H1 (cell line): ENCODE measurements around the gene ADAM12. TPM values are rescaled to one million over a fixed set of nuclear protein-coding genes. Genes with fewer than 3 reads are reported as not detected.

ENCODE experiments used
- CTCF ChIA-PET: fragments of 300-600 bp; sonication (Branson Sonifier 250); formaldehyde crosslinking; loops from one replicate; lab custom pipeline; 2021; ENCODE audit not compliant: partially characterized antibody; lab: Charles Lee
- POLR2A ChIA-PET: fragments of 300-600 bp; sonication (Branson Sonifier 250); formaldehyde crosslinking; loops from one replicate; lab custom pipeline; 2021; ENCODE audit warnings: inconsistent platforms; ENCODE audit not compliant: partially characterized antibody; lab: Charles Lee
- DNase-seq, 2 experiments: peaks; one replicate each; pipeline versions ENCODE4 v3.0.0 to v3.0.0-alpha.2; 2010 to 2022; ENCODE audit warnings: low spot score in 2 of 2, low read depth in 1 of 2, mixed read lengths in 1 of 2
- FAIRE-seq: peaks from 2 replicates; lab custom pipeline; 2011; peaks lifted over from hg19 to GRCh38; lab: Jason Lieb, UNC
- H2AFZ ChIP-seq: 2 replicates; pipeline ENCODE4 v1.8.1; 2012; ENCODE audit warnings: low read length, inconsistent platforms
- H2AK5ac ChIP-seq: 2 replicates; pipeline ENCODE4 v1.6.1; 2013; ENCODE audit warnings: low read depth, low read length
- H2BK120ac ChIP-seq: replicated peaks from 2 replicates; pipeline ENCODE3; 2013; ENCODE audit warnings: low read depth, low read length, inconsistent platforms
- H2BK12ac ChIP-seq: 2 replicates; pipeline ENCODE4 v1.6.1; 2013; ENCODE audit warnings: low read depth, low read length
- H2BK15ac ChIP-seq: 2 replicates; pipeline ENCODE4 v1.6.1; 2013; ENCODE audit warnings: low read length
- H2BK20ac ChIP-seq: 2 replicates; pipeline ENCODE4 v1.6.1; 2013; ENCODE audit warnings: low read length
- H2BK5ac ChIP-seq: 2 replicates; pipeline ENCODE4 v1.6.1; 2013; ENCODE audit warnings: low read depth, low read length
- H3K14ac ChIP-seq: 2 replicates; pipeline ENCODE4 v1.6.1; 2013; ENCODE audit warnings: inconsistent platforms; ENCODE audit not compliant: insufficient read length
- H3K18ac ChIP-seq: 2 replicates; pipeline ENCODE4 v1.6.1; 2013; ENCODE audit warnings: low read length; ENCODE audit errors: extremely low read depth
- H3K23ac ChIP-seq: 2 replicates; pipeline ENCODE4 v1.6.1; 2013; ENCODE audit warnings: inconsistent platforms; ENCODE audit not compliant: insufficient read length
- H3K23me2 ChIP-seq: 2 replicates; pipeline ENCODE4 v1.6.1; 2013; ENCODE audit warnings: low read depth, low read length
- H3K27ac ChIP-seq: 2 replicates; pipeline ENCODE4 v1.6.1; 2011; ENCODE audit warnings: low read depth, low read length, inconsistent platforms
- H3K27me3 ChIP-seq, 4 experiments: replicated peaks in 1 of 4; 1 replicate in 1 of 4; 2 replicates in 3 of 4; pipeline versions ENCODE4 v1.6.1 to v1.8.1; 2011 to 2013; ENCODE audit warnings: low read length in 3 of 4, mild to moderate bottlenecking in 3 of 4, inconsistent platforms in 2 of 4, mixed read lengths in 2 of 4, moderate library complexity in 1 of 4; ENCODE audit not compliant: control insufficient read depth in 3 of 4, insufficient read depth in 3 of 4; ENCODE audit errors: extremely low read depth in 1 of 4
- H3K36me3 ChIP-seq, 4 experiments: 2 replicates each; pipeline versions ENCODE4 v1.6.1 to v1.8.1; 2011 to 2013; ENCODE audit warnings: mild to moderate bottlenecking in 4 of 4, low read length in 3 of 4, moderate library complexity in 2 of 4, control low read depth in 1 of 4, inconsistent platforms in 1 of 4; ENCODE audit not compliant: insufficient read depth in 4 of 4, control insufficient read depth in 2 of 4
- H3K4ac ChIP-seq: replicated peaks from 2 replicates; pipeline ENCODE3; 2013; ENCODE audit warnings: low read length, low read depth, mixed read lengths, inconsistent platforms; ENCODE audit not compliant: insufficient read length
- H3K4me1 ChIP-seq, 4 experiments: replicated peaks in 1 of 4; 1 replicate in 1 of 4; 2 replicates in 3 of 4; pipeline versions ENCODE4 v1.6.1 to v1.8.1; 2011 to 2013; ENCODE audit warnings: low read length in 3 of 4, inconsistent platforms in 2 of 4, mixed read lengths in 1 of 4; ENCODE audit not compliant: insufficient read depth in 4 of 4, control insufficient read depth in 3 of 4
- H3K4me2 ChIP-seq, 2 experiments: 2 replicates each; pipeline versions ENCODE4 v1.6.1 to v1.8.1; 2011 to 2013; ENCODE audit warnings: low read depth in 2 of 2, low read length in 2 of 2, control low read depth in 1 of 2, inconsistent platforms in 1 of 2, mild to moderate bottlenecking in 1 of 2; ENCODE audit not compliant: insufficient read depth in 1 of 2
- H3K4me3 ChIP-seq, 4 experiments: fragments of 200-600, 300-600 bp in 1 of 4; sonication (generic), shearing (Covaris generic), sonication (Bioruptor Twin) in 1 of 4; 2 replicates each; pipeline versions ENCODE4 v1.5.1 to v1.8.1; 2011 to 2016; ENCODE audit warnings: low read length in 4 of 4, low read depth in 3 of 4, control low read depth in 2 of 4, inconsistent platforms in 2 of 4, mild to moderate bottlenecking in 2 of 4, mixed read lengths in 1 of 4, moderate library complexity in 1 of 4; ENCODE audit not compliant: insufficient read depth in 2 of 4; ENCODE audit errors: extremely low read depth in 1 of 4
- H3K56ac ChIP-seq: replicated peaks from 2 replicates; pipeline ENCODE3; 2013; ENCODE audit warnings: low read depth, mild to moderate bottlenecking, mixed read lengths, low read length, inconsistent platforms; ENCODE audit not compliant: insufficient read length
- H3K79me1 ChIP-seq: 2 replicates; pipeline ENCODE4 v1.6.1; 2013; ENCODE audit warnings: low read depth, low read length, control low read depth
- H3K79me2 ChIP-seq, 2 experiments: 2 replicates each; pipeline versions ENCODE4 v1.6.1 to v1.8.1; 2012 to 2013; ENCODE audit warnings: low read length in 2 of 2, mild to moderate bottlenecking in 2 of 2, inconsistent platforms in 1 of 2; ENCODE audit not compliant: insufficient read depth in 2 of 2, control insufficient read depth in 1 of 2
- H3K9ac ChIP-seq, 4 experiments: replicated peaks in 1 of 4; 1 replicate in 1 of 4; 2 replicates in 3 of 4; pipeline versions ENCODE4 v1.6.1 to v1.8.1; 2011 to 2013; ENCODE audit warnings: low read depth in 3 of 4, low read length in 3 of 4, control low read depth in 2 of 4, mild to moderate bottlenecking in 2 of 4, moderate library complexity in 2 of 4, inconsistent platforms in 1 of 4; ENCODE audit errors: extremely low read depth in 1 of 4
- H3K9me3 ChIP-seq, 2 experiments: 2 replicates each; pipeline versions ENCODE4 v1.6.1 to v1.8.1; 2012 to 2013; ENCODE audit warnings: mild to moderate bottlenecking in 2 of 2, moderate library complexity in 2 of 2, control low read depth in 1 of 2, inconsistent platforms in 1 of 2, low read depth in 1 of 2, low read length in 1 of 2, mixed read lengths in 1 of 2; ENCODE audit not compliant: insufficient read depth in 2 of 2
- H4K20me1 ChIP-seq, 2 experiments: replicated peaks in 1 of 2; 2 replicates each; pipeline versions ENCODE3 to v1.8.1; 2011 to 2013; ENCODE audit warnings: inconsistent platforms in 2 of 2, low read length in 2 of 2, mild to moderate bottlenecking in 1 of 2; ENCODE audit not compliant: insufficient read depth in 2 of 2, control insufficient read depth in 1 of 2
- H4K5ac ChIP-seq: 2 replicates; pipeline ENCODE4 v1.6.1; 2013; ENCODE audit warnings: low read length, low read depth, mixed read lengths, inconsistent platforms; ENCODE audit not compliant: insufficient read length
- H4K8ac ChIP-seq: 2 replicates; pipeline ENCODE4 v1.8.0; 2013; ENCODE audit warnings: mild to moderate bottlenecking, moderate library complexity, low read length, inconsistent platforms; ENCODE audit not compliant: insufficient read depth; ENCODE audit errors: extremely low read depth
- H4K91ac ChIP-seq: replicated peaks from 2 replicates; pipeline ENCODE3; 2013; ENCODE audit warnings: low read length, mixed read lengths, inconsistent platforms; ENCODE audit not compliant: insufficient read length
- EP300 ChIP-seq, 2 experiments: IDR thresholded peaks; 1 replicate in 1 of 2; 2 replicates in 1 of 2; pipeline ENCODE4 v1.6.1; 2011 to 2012; ENCODE audit warnings: low read depth in 2 of 2, low read length in 2 of 2, mild to moderate bottlenecking in 2 of 2, borderline replicate concordance in 1 of 2, inconsistent platforms in 1 of 2, moderate library complexity in 1 of 2
- EZH2 ChIP-seq: fragments of 200-600 bp; sonication (generic); IDR thresholded peaks from 2 replicates; pipeline ENCODE4 v1.7.1; 2012; ENCODE audit warnings: low read depth, mild to moderate bottlenecking, moderate library complexity, low read length, inconsistent platforms; ENCODE audit not compliant: severe bottlenecking
- MAX ChIP-seq: IDR thresholded peaks from 2 replicates; pipeline ENCODE4 v1.6.1; 2012; ENCODE audit warnings: inconsistent platforms
- NRF1 ChIP-seq: IDR thresholded peaks from 2 replicates; pipeline ENCODE4 v1.6.1; 2011; ENCODE audit warnings: mild to moderate bottlenecking, low read depth, low read length, improper control_type of control experiment
- SIRT6 ChIP-seq: IDR thresholded peaks from one replicate; pipeline ENCODE4 v1.7.1; 2012; ENCODE audit warnings: low read length, inconsistent platforms
- TAF7 ChIP-seq: optimal IDR thresholded peaks from 2 replicates; pipeline ENCODE3; 2011; ENCODE audit warnings: low read depth, mild to moderate bottlenecking, inconsistent platforms, low read length, moderate library complexity, borderline replicate concordance
- TCF12 ChIP-seq: IDR thresholded peaks from 2 replicates; pipeline ENCODE4 v1.6.1; 2011; ENCODE audit warnings: low read depth, mild to moderate bottlenecking, low read length
- WGBS, 2 experiments: shearing (Covaris generic) in 1 of 2; methylation state at CpG; one replicate each; pipeline versions ENCODE4 v1.1.6 to v1.1.7; 2013 to 2015; ENCODE audit warnings: low lambda C conversion rate in 2 of 2, mixed read lengths in 2 of 2, inconsistent platforms in 1 of 2, low coverage in 1 of 2, missing lambda C conversion rate in 1 of 2; ENCODE audit not compliant: insufficient replicate concordance in 2 of 2, insufficient coverage in 1 of 2, insufficient read length in 1 of 2; ENCODE audit errors: extremely low coverage in 1 of 2, missing lambda C conversion rate in 1 of 2; 5-methylcytosine and 5-hydroxymethylcytosine counted together
- polyA plus RNA-seq, 7 experiments: library from polyadenylated mRNA; depleted of rRNA in 3 of 7; stranded (reverse) in 5 of 7; unstranded in 2 of 7; fragments of >200 nt in 5 of 7; fragments of 200-250 nt in 2 of 7; gene quantifications; 1 replicate in 5 of 7; 2 replicates in 1 of 7; 4 replicates in 1 of 7; pipeline versions ENCODE4 v1.2.1 to v1.2.3, GENCODE V29; 2011 to 2013; ENCODE audit warnings: missing spikeins in 2 of 7, mixed read lengths in 2 of 7
- total RNA-seq: library from RNA; stranded (reverse); fragmentation: NEBNext Ultra II Directional; extraction: Animal tissue kit (Norgen Biotek cat#: 25700); gene quantifications from 2 replicates; pipeline ENCODE4 v1.2.1, GENCODE V29; 2021

The ADAM12 gene
- total and polyA plus RNA-seq, 2 of the 8 experiments (the other 6 are each of a cell fraction or from before 2014, with no cell fraction given), result 0.07 to 0.17 TPM

- CTCF ChIA-PET, result interaction anchor here (0.8 to 1.9 kb wide), 5 partner anchors 19 to 144 kb away, joined by 3 to 9 read pairs (median 4); no protein-coding TSS in a partner anchor
- FAIRE-seq, result no peak
- TF ChIP-seq TAF7, result no peak
- no peak for TF ChIP-seq NRF1
- no peak for TF ChIP-seq TCF12
- TF ChIP-seq MAX, result no peak
- no peak for TF ChIP-seq SIRT6
- TF ChIP-seq EZH2, result no peak
- TF ChIP-seq EP300 (IDR thresholded peaks at IDR 0.05; ENCODE audit: borderline replicate concordance in 1 of 2, low read depth in 2 of 2, low read length in 2 of 2), result no peak
Observed at GRCh38 chr10:126012485-126012884, 375.8 kb downstream of the ADAM12 start.

More at GRCh38 chr10:126012485-126012884, 375.8 kb downstream of the ADAM12 start:
- no peaks in the 10 kb centered on the region; a peak in 1 of 7 replicates for H3K4me1 ChIP-seq
- H4K20me1 ChIP-seq, result no peaks in the 10 kb centered on the region
- H4K8ac ChIP-seq, result no peak overlapping the region
- no peak overlapping the region for H3K4me3 ChIP-seq
- H3K27ac ChIP-seq, result no peak overlapping the region
- POLR2A ChIA-PET, result no interaction called here
- H3K14ac ChIP-seq, result no peak overlapping the region
- H3K27me3 ChIP-seq, result no peaks in the 10 kb centered on the region
- no peak overlapping the region for H2BK12ac ChIP-seq
- no peak overlapping the region for H2BK120ac ChIP-seq
- H3K9me3 ChIP-seq, result no peaks in the 10 kb centered on the region
- DNase-seq, result no peak
- H2AK5ac ChIP-seq, result no peak overlapping the region
- H3K4ac ChIP-seq, result no peak overlapping the region
- no peak overlapping the region for H2BK20ac ChIP-seq
- no peaks in the 10 kb centered on the region for H3K79me1 ChIP-seq
- no peak overlapping the region for H3K23ac ChIP-seq
- no peaks in the 10 kb centered on the region for H3K23me2 ChIP-seq
- H2AFZ ChIP-seq, result no peak overlapping the region
- H3K4me2 ChIP-seq, result no peak overlapping the region
- H2BK5ac ChIP-seq, result no peak overlapping the region
- no peak overlapping the region for H4K5ac ChIP-seq
- no peak overlapping the region for H2BK15ac ChIP-seq
- WGBS, 2 experiments, result 85% methylated on average over 2 of the region's 2 CpGs; no CpG with 5 or more reads in 1 of the 2 experiments
- no peak overlapping the region for H4K91ac ChIP-seq
- H3K79me2 ChIP-seq, result no peaks in the 10 kb centered on the region
- H3K56ac ChIP-seq, result no peak overlapping the region
- H3K36me3 ChIP-seq, result no peaks in the 10 kb centered on the region
- no peak overlapping the region for H3K9ac ChIP-seq
- no peak overlapping the region for H3K18ac ChIP-seq
